HS-5 (cell line): Measurements from ENCODE around the gene STRBP.
"Not testable (repeated sequence)": the region's sequence is repeated elsewhere in the genome, so short reads cannot be mapped to it uniquely, and the experiment has no call there.

Experiments used
- DNase-seq: peaks from one replicate; pipeline ENCODE4 v3.0.0-alpha.2; 2012; ENCODE audit warnings: low read depth

Gene STRBP

GRCh38 chr9:123282362-123283047 is 14.1 kb upstream of the STRBP start:
- no peak for DNase-seq

- no peak for DNase-seq
Observed at GRCh38 chr9:123281659-123282350, 13.4 kb upstream of the STRBP start.

- DNase-seq, result not testable (repeated sequence)
Observed at GRCh38 chr9:123278879-123279493, 10.6 kb upstream of the STRBP start.

GRCh38 chr9:123278361-123278760 is 10.0 kb upstream of the STRBP start:
- no peak for DNase-seq

- DNase-seq, result no peak
Observed at GRCh38 chr9:123276551-123276950, 8.2 kb upstream of the STRBP start.

GRCh38 chr9:123271133-123271532 is 2.7 kb upstream of the STRBP start:
- DNase-seq, result not testable (repeated sequence)

- no peak for DNase-seq
Observed at GRCh38 chr9:123269281-123269680, 895 bp upstream of the STRBP start.

GRCh38 chr9:123268199-123268464 is 254 bp downstream of the STRBP start:
- no peak for DNase-seq

- DNase-seq, result no peak
Observed at GRCh38 chr9:123267481-123268198, 746 bp downstream of the STRBP start.

GRCh38 chr9:123266655-123267399 is 1.6 kb downstream of the STRBP start:
- no peak for DNase-seq

- no peak for DNase-seq
Observed at GRCh38 chr9:123265833-123266232, 2.6 kb downstream of the STRBP start.

GRCh38 chr9:123263227-123263626 is 5.2 kb downstream of the STRBP start:
- DNase-seq, result no peak

GRCh38 chr9:123262338-123262737 is 6.0 kb downstream of the STRBP start:
- DNase-seq, result no peak

- DNase-seq, result no peak
Observed at GRCh38 chr9:123261006-123261677, 7.2 kb downstream of the STRBP start.

GRCh38 chr9:123260340-123260739 is 8.0 kb downstream of the STRBP start:
- DNase-seq, result no peak

GRCh38 chr9:123257276-123257675 is 11.1 kb downstream of the STRBP start:
- DNase-seq, result no peak

GRCh38 chr9:123255718-123256117 is 12.7 kb downstream of the STRBP start:
- no peak for DNase-seq

GRCh38 chr9:123253204-123253603 is 15.2 kb downstream of the STRBP start:
- no peak for DNase-seq

- no peak for DNase-seq
Observed at GRCh38 chr9:123251741-123252140, 16.6 kb downstream of the STRBP start.

GRCh38 chr9:123251324-123251723 is 17.1 kb downstream of the STRBP start:
- DNase-seq, result no peak

- DNase-seq, result no peak
Observed at GRCh38 chr9:123250504-123250903, 17.9 kb downstream of the STRBP start.

- DNase-seq, result not testable (repeated sequence)
Observed at GRCh38 chr9:123249162-123249561, 19.2 kb downstream of the STRBP start.
